Mucosa of gallbladder (tissue), 1 donor: ENCODE measurements around the gene TSPO. TPM values are rescaled to one million over a fixed set of nuclear protein-coding genes. Genes with fewer than 3 reads are reported as not detected.
"Not testable (repeated sequence)": the region's sequence is repeated elsewhere in the genome, so short reads cannot be mapped to it uniquely, and the experiment has no call there.

ENCODE experiments used
- DNase-seq: peaks from one replicate; pipeline ENCODE4 v3.0.0-alpha.2; 2020; ENCODE audit warnings: low spot score
- total RNA-seq: library from RNA; stranded (reverse); gene quantifications from one replicate; pipeline ENCODE4 v1.2.1, GENCODE V29; 2021
- donor health status: DM: no; HTN: no; CAD: no.

The TSPO gene
- total RNA-seq, result 322 TPM

GRCh38 chr22:43151251-43152002, at the start of gene TSPO:
Gene TSPO, plus strand, starts transcription at chr22:43151559. Its CDS starts 7,680 bp downstream, at chr22:43159239.
- peak; percentile 74 for DNase-seq

GRCh38 chr22:43104056-43104625, 47.2 kb upstream of the TSPO start:
- peak; percentile 75 for DNase-seq

DNA sequence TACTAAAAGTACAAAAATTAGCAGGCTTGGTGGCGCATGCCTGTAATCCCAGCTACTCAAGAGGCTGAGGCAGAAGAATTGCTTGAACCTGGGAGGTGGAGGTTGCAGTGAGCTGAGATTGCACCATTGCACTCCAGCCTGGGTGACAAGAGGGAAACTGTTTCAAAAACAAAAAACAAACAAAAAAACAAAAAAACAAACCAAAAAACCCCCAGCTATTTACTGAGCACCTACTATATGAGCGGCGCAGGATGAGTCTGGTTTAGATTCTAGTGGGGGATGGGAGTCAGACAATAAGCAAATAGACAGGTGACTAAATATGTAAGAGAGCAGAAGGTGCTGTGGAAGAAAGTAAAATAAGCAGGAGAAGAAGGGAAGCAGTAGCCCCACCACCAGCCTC, 46.4 kb upstream of the TSPO start:
- not testable (repeated sequence) for DNase-seq

DNA sequence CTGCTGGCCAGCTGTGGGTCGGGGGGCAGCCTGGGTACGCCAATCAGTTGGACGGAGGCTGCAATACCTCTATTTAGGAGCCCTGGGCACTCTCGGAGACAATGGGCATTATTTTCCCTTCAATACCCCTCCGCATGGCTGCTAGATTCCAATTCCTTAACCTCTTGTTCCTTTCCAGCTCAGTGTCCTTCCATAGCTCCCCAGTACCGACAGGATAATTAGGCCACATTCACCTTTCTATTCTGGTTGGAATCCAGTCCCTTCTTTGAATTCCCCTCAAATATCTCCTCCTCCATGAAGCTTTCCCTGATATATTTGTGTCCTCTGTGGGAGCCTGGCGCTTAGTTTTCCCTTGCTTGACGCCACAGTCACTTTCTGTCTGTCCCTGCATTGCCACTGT, 45.1 kb upstream of the TSPO start:
- DNase-seq, result no peak

GRCh38 chr22:43109511-43109910, 41.8 kb upstream of the TSPO start:
- DNase-seq, result no peak

- DNase-seq, result no peak
Measured at GRCh38 chr22:43109921-43110443, 41.4 kb upstream of the TSPO start.

GRCh38 chr22:43110444-43110926, 40.9 kb upstream of the TSPO start, which contains the start of gene BIK:
Gene BIK, plus strand, starts transcription at chr22:43110750. Its CDS starts 13,273 bp downstream, at chr22:43124023.
- DNase-seq, result peak; percentile 53

DNA sequence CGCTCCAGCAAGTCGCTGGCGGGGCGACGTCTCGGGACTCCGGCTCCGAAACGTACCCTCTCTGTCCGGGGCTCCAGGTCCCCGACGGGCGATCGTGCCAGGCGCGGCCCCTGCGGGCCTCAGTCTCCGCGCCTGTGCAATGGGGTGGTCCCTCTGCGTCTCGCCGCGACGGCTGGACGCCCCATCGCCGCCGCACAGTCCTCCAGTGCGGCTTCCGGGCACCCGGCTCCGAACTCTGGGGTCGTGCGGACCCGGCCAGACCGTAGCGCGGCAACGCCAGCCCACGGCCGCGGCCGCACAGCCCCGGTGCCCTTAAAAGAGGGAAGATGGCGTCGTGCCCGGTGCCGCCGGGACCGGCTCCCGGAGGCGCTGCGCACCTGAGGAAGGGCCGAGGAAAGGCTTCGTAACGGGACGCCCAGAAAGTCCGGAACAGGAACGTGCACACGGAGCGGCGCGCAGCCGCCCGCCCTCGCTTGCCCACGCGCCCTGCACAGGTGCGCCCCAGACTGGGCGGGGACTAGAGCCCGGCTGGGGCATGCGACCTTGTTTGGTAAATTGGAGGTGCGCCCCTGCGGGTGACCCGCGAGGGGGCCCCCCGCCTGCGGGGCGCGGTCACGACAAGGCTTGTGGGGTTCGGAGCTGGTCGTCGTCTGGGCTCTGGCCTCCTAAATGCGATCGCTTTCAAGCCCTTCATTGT, 40.3 kb upstream of the TSPO start:
- DNase-seq, result peak; percentile 47

DNA sequence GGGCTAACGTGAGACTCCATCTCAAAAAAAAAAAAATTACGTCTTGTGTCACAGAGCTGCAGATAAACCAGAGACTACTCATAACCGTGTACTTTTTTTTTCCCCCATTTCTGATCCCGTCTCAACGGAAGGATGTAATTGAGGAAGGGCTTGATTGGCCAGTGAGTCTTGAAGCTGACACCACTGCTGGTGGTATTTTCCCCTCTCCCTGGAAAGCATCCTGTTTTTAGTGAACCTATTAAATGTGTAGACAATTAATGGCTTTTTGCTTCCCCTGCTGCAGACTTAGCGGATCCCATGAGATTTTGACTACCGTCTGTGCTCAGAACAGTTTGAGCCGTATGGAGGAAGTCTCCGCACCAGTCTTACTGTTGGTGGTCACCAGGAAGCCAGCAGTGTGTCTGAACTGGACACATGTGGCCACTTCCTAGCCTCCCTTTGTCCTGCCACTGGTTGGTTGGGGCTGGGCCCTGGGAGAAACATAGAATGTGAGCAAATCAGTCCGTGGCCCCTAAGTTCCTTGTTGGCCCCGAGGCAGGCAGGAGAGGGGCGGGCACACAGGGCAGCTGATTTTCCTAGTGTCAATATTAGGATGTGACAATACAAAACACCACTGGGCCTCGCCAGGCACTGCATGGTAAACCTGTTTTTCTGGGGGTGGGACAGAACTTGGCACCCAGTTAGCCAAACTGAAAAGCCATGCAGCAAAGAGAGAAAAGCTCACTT, 37.7 kb upstream of the TSPO start:
- peak; percentile 42 for DNase-seq

- DNase-seq, result peak; percentile 77
Measured at GRCh38 chr22:43114958-43115357, 36.4 kb upstream of the TSPO start.

DNA sequence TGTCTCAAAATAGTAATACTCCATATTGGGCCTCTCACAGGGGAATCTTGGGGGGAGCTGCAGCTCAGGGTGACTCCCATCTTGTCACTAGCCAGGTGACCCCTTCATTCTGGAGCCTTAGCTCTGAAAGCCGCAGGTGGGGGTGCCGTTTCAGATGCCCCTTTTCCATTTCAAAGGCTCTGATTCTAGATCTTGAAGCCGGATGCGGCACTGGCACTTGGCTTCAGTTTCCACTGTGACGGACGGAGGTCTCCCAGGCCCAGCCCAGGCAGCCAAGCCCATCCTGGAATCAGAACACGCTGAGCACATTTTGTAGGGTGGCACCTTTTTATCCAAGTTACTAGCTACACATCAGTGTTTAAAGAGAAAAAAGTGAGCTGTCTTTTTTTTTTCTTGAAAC, 34.4 kb upstream of the TSPO start:
- DNase-seq, result no peak

DNA sequence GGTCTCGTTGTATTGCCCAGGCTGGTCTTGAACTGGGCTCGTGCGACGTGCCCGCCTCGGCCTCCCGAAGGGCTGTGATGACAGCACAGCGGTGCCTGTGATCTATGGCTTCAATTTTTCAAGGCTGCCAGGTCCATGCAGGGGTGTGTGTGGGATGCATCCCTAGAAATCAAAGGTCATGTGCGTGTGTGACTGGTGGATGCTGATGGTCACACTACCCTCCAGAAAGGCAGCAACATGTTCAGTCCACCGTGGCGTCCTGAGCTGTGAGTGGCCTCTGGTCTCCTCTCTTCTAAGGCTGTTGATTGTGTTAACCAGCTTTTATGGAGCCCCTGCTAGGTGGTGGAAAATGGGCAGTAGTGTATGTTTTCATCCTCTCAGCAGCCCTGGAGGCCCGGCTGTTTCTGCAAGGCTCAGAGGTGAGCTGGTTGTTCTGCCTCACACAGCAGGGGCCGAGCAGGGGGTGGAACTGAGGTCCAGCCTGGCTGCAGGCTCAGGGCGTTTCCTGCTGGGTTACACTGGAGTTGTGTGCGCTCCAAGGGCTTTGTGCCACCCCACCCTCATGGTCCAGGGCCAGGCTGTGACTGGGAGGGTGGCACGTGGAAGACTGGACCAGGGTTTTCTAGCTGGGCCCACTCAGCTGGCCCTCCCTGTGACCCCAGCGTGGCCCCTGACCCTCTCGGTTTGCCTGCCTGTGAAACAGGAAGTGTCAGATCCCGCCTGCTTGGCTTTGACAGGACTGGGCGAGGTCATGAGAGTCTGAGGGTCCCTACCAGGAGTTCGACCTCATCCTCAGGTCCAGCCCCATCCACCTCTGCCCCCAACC, 33.1 kb upstream of the TSPO start:
- DNase-seq, result peak; percentile 30

DNA sequence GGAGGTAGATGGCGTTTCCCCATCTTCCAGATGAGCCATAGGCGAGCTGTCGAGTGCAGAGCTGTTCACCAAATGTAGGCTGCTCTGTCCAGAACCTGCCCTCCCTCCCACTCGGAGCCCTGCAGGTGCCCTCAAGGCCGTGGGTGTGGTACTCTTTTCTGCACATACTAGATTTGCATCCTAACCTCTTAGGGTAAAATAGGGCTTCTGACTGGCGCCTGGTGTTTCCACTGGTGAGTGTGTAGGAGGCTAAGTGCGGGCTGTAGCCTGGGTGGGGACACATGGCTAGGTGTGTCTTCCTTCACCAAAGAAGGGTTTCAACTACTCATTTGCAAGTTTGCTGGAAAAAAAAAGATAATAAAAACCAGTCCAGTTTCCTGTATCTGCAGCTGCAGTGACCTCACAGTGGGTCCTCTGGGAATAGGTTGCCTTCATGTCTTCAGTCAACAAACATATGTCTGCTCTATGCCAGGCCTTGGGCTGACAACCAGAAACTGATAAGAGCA, 32.4 kb upstream of the TSPO start:
- DNase-seq, result no peak

GRCh38 chr22:43126501-43127165, 24.7 kb upstream of the TSPO start:
- DNase-seq, result peak; percentile 57

DNA sequence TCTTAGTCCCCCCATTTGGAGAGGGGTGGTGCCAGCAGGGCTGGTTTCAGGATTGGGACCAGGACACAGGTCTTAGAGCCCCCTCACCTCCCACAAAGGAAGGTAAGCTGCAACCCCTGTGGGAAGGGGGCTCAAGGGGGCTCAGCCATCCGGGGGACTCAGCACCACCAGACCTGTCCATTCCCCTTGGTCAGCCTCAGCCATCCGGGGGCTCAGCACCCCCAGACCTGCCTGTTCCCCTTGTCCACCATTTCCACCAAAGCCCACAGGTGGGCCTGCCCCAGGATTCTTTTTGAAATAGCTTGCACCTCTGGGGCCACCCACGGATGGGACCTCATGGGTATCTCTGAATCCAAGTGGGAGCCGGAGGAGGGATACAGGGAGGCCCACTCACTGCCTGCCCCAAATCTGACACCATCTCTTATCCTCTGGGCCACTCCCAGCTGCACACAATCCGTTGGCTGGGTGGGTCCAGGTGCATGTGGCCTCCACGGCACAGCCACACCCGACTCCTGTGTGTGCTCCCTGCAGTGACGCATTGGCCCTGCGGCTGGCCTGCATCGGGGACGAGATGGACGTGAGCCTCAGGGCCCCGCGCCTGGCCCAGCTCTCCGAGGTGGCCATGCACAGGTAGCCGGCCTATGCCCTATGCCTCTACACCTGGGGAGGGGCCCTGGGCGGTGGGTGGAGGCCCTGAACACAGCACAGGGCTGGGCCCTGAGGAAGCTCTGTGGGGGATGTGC, 24.0 kb upstream of the TSPO start:
- DNase-seq, result peak; percentile 78

DNA sequence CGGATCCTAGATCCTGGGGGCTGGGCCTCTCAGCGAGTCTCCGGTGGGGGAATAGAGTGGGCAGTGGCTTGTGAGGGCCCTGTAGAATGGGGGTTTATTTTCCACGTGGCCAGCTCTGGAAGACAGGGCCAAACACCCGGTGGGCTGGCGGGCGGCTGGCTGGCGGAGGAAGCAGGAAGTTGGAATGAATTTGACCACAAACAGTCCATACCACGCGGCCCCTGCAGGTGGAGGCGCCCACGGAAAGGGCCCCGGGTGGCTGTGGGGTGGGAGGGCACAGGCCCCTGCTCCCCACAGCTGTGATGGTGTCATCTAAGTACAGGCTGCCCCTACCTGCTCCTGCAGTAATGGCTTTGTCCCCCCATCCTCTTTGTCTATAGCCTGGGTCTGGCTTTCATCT, 23.2 kb upstream of the TSPO start:
- DNase-seq, result no peak

GRCh38 chr22:43128928-43129424, 22.4 kb upstream of the TSPO start:
- no peak for DNase-seq

DNA sequence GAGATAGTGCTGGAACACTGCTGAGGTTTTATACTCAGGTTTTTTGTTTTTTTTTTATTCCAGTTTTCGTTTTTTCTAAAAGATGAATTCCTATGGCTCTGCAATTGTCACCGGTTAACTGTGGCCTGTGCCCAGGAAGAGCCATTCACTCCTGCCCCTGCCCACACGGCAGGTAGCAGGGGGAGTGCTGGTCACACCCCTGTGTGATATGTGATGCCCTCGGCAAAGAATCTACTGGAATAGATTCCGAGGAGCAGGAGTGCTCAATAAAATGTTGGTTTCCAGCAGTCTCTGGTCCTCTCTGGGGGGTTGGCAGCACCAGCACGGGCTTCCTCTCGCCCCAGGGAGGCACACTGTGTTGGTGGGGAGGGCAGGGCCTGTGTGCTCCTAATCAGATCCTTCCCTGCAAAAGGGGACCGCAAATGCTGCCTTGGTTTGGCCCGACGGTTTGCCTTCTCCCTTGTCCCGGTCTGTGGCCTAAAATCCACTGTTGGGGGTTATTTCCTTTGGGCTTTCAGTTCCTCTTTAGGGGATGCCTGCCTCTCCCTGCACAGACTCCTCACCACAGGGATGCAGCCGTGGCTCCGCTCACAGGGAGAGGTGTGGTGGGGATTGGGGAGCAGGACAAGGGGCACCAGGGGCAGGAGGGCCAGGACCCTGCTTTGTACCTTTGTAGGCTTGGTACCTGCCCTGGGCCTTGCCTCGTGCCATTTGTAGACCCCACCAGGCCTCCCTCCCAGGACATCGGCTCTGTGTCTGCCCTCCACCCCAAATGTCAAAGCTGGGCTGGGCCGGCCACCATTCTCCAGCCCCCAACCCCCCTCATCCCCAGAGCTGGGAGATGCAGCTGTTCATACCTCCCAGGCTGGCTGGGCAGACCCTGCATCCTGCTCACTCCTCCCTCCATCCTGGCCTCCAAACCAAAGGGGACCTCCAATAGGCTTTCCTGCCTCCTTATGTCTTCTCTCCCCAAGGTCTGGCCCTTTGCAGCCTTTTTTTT, 21.6 kb upstream of the TSPO start:
- no peak for DNase-seq
